SHP77 (cell line): ENCODE results near the gene PCCA.
A peak's percentile ranks its signal among the peaks of the same experiment; 100 is the strongest.
"Not testable (repeated sequence)": the region's sequence is repeated elsewhere in the genome, so short reads cannot be mapped to it uniquely, and the experiment has no call there.

ENCODE experiments used
- DNase-seq, 2 experiments: peaks; one replicate each; lab custom pipeline; 2025; lab: John Stamatoyannopoulos, UW

Gene PCCA

GRCh38 chr13:100306434-100306999 lies 217.6 kb downstream of the PCCA start:
- no peak for DNase-seq

DNA sequence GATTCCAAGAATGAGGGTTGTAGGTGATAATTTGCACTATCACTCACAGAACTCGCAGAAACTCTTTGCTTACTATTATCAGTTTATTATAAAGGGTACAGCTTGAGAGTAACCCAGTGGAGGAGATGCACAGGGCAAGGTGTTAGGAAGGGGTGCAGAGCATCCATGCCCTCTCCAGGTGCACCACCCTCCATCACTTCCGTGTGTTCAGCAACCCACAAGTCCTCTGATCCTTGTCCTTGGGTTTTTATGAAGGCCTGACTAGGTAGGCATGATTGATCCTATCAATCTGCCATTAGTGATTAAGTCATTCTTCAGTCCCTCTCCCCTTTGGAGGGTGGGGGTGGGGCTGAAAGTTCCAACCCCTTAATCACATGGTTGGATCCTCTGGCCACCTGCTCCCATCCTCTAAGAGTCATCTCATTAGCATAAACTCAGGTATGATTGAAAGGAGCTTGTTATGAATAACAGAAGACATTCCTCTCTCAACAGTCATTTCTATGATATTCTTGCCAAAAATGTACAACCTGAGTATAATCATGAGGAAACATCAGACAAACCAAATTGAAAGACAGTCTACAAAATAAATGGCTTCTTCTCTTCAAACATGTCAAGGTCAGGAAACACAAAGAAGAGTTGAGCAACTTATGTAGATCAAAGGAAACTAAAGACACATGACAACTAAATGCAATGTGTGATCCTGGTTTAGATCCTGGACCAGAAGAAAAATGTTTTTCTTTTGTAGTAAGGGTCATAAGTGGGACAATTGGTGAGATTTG lies 225.4 kb downstream of the PCCA start:
- DNase-seq, result no peak

DNA sequence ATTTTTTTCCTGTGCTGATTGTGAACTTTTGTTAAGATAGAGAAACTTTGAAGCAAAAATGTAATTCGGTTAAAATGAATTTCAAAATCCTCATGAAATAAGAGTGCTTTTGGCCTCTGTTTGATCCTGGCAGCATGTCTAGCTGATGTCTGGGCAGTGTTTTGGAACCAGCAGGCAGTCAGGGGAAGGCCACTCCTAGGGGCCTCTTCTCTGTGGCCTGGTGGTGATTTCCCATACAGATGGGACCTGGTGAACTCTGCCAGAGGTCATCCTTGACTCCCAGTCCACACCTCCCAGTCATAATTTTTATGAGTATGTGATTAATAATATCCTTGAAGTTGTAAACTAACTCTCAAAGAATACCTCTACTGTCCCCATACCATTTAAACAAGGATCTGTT lies 226.6 kb downstream of the PCCA start:
- DNase-seq, result no peak

DNA sequence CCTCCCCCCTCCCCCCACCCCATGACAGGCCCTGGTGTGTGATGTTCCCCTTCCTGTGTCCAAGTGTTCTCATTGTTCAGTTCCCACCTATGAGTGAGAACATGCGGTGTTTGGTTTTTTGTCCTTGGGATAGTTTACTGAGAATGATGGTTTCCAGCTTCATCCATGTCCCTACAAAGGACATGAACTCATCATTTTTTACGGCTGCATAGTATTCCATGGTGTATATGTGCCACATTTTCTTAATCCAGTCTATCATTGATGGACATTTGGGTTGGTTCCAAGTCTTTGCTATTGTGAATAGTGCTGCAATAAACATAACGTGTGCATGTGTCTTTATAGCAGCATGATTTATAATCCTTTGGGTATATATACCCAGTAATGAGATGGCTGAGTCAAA lies 229.6 kb downstream of the PCCA start:
- DNase-seq, result not testable (repeated sequence)

DNA sequence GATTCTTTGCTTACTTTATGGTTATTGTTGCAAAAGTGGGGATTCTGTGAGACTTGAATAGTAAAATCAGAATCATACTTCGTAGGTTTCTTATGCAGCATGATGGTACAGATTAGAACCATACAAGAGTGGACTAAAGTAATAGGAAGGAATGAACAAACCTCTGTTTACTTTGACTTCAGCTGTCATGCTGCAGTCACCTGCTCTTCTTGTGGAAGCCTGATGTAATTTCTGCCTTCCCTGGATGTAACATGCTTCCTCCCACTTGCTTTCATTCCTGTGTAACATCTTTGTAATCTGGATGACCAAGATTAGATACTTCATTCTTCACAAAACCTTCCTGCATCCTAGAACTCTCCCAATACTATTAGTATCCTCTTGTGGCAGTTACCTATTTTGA lies 235.0 kb downstream of the PCCA start:
- DNase-seq, result no peak

DNA sequence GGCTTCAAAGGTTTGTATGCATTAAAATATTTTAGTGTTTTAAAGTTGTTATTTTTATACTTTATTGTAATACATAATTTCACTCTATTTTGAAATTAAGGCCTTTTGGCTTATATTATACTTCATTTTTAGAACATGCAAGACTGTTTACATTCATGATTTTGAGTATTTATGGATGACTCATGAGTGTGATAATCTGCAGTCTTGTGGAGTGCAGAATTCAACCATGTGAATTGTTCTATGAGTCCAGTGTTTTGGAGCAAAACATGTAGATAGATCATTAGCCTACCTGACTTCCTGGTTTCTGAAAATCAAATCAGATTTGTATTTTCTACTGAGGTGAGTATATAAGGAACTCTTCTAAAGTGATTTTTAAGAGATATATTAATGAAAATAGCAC lies 241.8 kb downstream of the PCCA start:
- DNase-seq, result no peak

- no peak for DNase-seq
Observed at GRCh38 chr13:100333141-100333540, 244.2 kb downstream of the PCCA start.

GRCh38 chr13:100334214-100334613 lies 245.3 kb downstream of the PCCA start:
- no peak for DNase-seq

DNA sequence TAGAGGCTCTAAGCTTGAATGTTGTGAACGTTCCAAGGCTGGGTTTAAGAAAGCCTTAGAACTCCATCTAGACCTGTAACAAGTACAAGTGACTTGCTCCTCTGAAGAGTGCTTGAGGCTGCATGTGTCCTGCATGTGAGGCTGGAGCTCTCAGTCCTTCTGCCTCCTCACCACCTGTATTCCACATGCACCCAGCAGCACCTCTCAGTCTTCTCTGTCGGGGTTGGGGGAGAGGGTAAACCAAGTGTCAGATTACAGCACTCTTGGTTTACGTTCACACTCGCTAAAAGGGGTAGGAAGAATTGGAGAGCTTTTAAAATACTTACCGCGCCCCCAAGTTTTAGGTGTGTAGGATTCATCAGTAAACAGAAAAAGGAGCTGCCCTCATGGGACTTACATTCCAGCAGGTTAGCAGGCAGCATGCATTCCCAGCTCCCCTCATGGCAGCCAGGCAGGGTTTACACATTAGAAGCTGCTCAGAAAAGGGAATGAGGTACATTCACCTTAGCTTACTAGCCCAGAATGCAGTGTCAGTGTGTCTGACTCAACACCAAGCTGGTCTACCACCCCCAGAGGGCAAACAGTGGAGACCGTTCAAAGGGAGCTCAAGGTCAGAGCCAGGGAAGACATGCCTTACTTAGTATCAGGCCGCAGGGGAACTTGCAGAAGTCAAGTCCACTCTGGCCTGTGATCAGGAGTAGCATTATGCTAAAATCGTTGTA lies 248.1 kb downstream of the PCCA start:
- DNase-seq, result no peak

DNA sequence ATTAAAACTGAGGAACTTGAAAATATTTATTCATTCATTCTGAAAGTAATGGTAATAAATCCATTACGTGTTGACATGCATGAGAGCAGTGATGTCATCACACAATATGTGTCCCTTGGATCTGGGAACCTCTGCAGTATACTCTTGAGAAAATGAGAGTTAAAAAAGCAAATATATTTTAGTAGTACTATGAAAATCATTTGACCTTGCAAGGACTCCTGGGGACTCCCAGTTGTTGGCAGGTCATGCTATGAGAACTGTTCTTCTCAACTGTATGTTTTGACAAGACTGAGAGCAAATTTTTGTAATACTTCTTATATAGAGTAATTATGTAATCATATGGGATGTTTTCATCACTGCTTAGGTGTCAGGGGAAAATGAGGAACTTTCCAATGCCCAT lies 249.4 kb downstream of the PCCA start:
- peak; percentile 43 to 48 for DNase-seq

GRCh38 chr13:100339411-100339940 lies 250.6 kb downstream of the PCCA start:
- no peak for DNase-seq

DNA sequence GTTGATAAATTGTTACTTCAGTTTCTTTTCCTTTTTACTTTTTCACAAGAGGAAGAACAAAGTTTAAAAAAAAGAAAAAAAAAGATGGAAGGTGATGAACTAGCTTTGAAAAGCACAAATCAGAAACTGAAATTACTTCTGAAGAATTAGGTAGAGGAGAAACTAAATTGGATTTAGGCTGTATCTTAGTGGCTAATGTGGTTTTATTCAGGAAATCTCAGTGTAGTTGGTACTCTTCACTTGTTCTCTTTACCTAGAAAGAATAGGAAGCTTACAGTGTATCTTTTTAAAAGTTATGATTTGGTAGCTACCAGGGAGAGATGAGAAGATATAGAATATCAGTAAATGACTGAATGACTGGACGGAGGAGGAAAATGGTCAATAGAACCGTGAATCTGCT lies 252.0 kb downstream of the PCCA start:
- no peak for DNase-seq

- DNase-seq, result no peak
Observed at GRCh38 chr13:100341327-100341726, 252.4 kb downstream of the PCCA start.

- DNase-seq, result no peak
Observed at GRCh38 chr13:100344544-100344943, 255.7 kb downstream of the PCCA start.

- DNase-seq, result peak; percentile 30 to 39
Observed at GRCh38 chr13:100347968-100348367, 259.1 kb downstream of the PCCA start.

DNA sequence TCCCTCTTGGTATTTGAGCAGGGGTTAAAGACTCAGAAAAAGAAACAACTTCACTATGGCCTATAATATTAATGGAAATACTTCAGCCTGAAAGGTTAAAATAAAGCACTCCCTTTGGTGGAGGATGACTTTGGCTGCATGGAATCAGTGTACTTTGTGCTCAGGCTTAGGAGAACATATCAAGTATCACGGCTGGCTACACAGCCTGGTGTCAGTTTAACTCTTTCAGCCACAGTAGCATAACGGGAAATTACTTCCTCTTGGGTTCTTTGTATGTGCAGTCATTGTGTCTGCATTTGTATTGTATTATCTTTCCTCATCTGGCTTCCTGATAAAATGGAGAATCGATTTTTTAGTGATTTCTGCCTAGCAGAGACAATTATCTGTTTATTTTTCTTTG lies 260.7 kb downstream of the PCCA start:
- DNase-seq, result no peak

DNA sequence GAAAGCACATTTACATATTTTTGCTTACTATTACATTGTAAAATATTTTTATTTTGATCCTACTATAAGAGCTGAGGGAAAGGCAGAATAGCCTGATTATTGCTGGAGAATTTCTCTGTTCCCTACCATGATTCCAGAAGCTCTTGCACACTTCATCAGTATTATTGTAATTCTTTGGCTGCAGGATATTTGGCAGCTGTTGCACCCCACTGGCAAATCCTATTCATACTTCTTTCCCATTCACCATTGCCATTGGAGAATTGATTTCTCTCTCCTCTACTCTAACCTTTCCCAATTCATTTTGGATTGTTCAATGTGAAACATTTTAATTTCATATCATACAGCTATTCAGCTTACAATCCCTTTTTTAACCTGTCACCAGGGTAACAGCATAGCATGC lies 261.7 kb downstream of the PCCA start:
- no peak for DNase-seq

DNA sequence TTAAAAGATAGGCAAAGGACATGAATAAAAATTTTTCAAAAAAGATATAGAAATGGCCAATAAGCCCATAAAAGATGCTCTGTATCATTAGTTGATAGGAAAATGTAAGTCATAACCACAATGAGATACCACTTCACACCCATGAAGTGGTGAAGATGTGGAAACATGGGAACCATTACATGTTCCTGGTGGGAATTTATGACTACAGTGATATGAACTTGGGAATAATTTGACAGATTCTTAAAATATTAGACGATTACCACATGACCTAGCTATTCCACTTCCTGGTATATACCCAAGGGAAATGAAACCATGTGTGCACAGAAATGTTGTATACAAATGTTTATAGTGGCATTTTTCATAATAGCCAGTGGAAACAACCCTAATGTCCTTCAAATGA lies 267.5 kb downstream of the PCCA start:
- no peak for DNase-seq

GRCh38 chr13:100356889-100357288 lies 268.0 kb downstream of the PCCA start:
- DNase-seq, result no peak

GRCh38 chr13:100357764-100358163 lies 268.9 kb downstream of the PCCA start:
- DNase-seq, result no peak

- no peak for DNase-seq
Observed at GRCh38 chr13:100361504-100361903, 272.6 kb downstream of the PCCA start.

DNA sequence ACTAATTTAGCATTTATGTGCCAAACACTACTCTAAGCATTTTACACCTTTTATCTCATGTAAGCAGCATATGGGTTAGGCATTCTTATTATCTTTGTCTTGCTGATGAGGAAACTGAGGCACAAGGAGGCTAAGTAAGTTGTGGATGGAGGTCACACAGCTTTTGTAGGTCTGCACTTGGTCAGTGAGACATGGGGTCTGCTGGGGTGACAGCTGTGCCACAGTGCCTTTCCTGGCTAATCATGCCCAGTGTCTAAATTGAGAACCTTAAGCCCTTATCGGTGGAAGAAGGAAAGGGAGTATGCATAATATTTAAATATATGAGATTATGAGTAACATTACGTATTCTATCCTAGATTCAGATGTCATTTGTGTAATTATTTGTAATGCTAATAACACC lies 273.5 kb downstream of the PCCA start:
- DNase-seq, result no peak

GRCh38 chr13:100362781-100363180 lies 273.9 kb downstream of the PCCA start:
- DNase-seq, result no peak
